K562 (cell line): Measurements from ENCODE around the gene ATP5F1D. TPM values are rescaled to one million over a fixed set of nuclear protein-coding genes. Genes with fewer than 3 reads are reported as not detected.

Experiments used
- ARID2 ChIP-seq: fragments of 450-650 bp; IDR thresholded peaks from 2 replicates; pipeline ENCODE4 v1.6.1; 2017; ENCODE audit warnings: antibody characterized with exemption, mild to moderate bottlenecking
- CBFB ChIP-seq: sonication (generic); formaldehyde crosslinking; IDR thresholded peaks from 2 replicates; pipeline ENCODE4 v1.4.0; 2020; ENCODE audit warnings: mild to moderate bottlenecking, missing genetic modification reagents
- CXXC5 ChIP-seq: fragments of 250-450 bp; sonication (Bioruptor Pico); IDR thresholded peaks from 2 replicates; pipeline ENCODE4 v1.8.0; 2022; ENCODE audit warnings: inconsistent platforms, mild to moderate bottlenecking, moderate library complexity
- ESRRA ChIP-seq: fragments of 450-650 bp; IDR thresholded peaks from 2 replicates; pipeline ENCODE4 v1.6.1; 2014; ENCODE audit warnings: low read depth, mild to moderate bottlenecking, moderate library complexity, borderline replicate concordance
- HNRNPK ChIP-seq: fragments of 200-400 bp; formaldehyde crosslinking; IDR thresholded peaks from one replicate; pipeline ENCODE4 v1.6.1; 2018; ENCODE audit warnings: mild to moderate bottlenecking, low read depth, low read length; ENCODE audit not compliant: poor library complexity, severe bottlenecking
- KDM5B ChIP-seq: fragments of 200-600 bp; sonication (generic); IDR thresholded peaks from 2 replicates; pipeline ENCODE4 v1.6.1; 2012; ENCODE audit warnings: low read depth, mild to moderate bottlenecking, moderate library complexity, low read length, control low read depth, inconsistent platforms; ENCODE audit not compliant: insufficient replicate concordance
- MTA3 ChIP-seq: fragments of 450-650 bp; formaldehyde crosslinking; IDR thresholded peaks from 2 replicates; pipeline ENCODE4 v1.6.1; 2017; ENCODE audit warnings: mild to moderate bottlenecking, borderline replicate concordance
- RB1 ChIP-seq: fragments of 450-650 bp; IDR thresholded peaks from 2 replicates; pipeline ENCODE4 v1.6.1; 2017; ENCODE audit warnings: low read depth, mild to moderate bottlenecking
- TCF3 ChIP-seq: sonication (generic); formaldehyde crosslinking; IDR thresholded peaks from 2 replicates; pipeline ENCODE4 v1.4.0; 2020; ENCODE audit warnings: mild to moderate bottlenecking, missing genetic modification reagents
- TCF7 ChIP-seq: sonication (generic); IDR thresholded peaks from 2 replicates; pipeline ENCODE4 v1.6.1; 2016; ENCODE audit warnings: antibody characterized with exemption, borderline replicate concordance
- TCFL5 ChIP-seq: fragments of 250-450 bp; sonication (Bioruptor Pico); conservative IDR thresholded peaks from 2 replicates; pipeline ENCODE4 v1.6.1; 2021; ENCODE audit warnings: mild to moderate bottlenecking, moderate library complexity, matching md5 sums
- ZFP1 ChIP-seq: fragments of 450-650 bp; formaldehyde crosslinking; IDR thresholded peaks from 2 replicates; pipeline ENCODE4 v1.4.0; 2020; ENCODE audit warnings: mild to moderate bottlenecking, mixed read lengths
- ZNF24 ChIP-seq: fragments of 450-650 bp; IDR thresholded peaks from 2 replicates; pipeline ENCODE4 v1.6.1; 2016
- polyA plus RNA-seq, 8 experiments: library from polyadenylated mRNA; depleted of rRNA in 4 of 8; stranded (reverse) in 5 of 8; unstranded in 3 of 8; fragments of >200 nt; fragmentation: Nextera tagmentation in 2 of 8; fragmentation: Illumina TruSeq in 1 of 8; extraction: Ambion mirVana in 2 of 8; extraction: Trizol in 1 of 8; gene quantifications; 2 replicates each; pipeline versions ENCODE4 v1.2.1 to v1.2.3, GENCODE V29; 2011 to 2014; ENCODE audit warnings: inconsistent platforms in 1 of 8, missing spikeins in 1 of 8
- total RNA-seq, 7 experiments: library from RNA; depleted of rRNA in 6 of 7; stranded (reverse); fragments of >200 nt in 6 of 7; fragmentation: Illumina TruSeq in 2 of 7; extraction: Trizol in 2 of 7; gene quantifications; 2 replicates each; pipeline versions ENCODE4 v1.2.1 to v1.2.3, GENCODE V29; 2011 to 2021; ENCODE audit warnings: low replicate concordance in 1 of 7
- TF ChIP-seq, protein P1 (sequence below): fragments of 250-450 bp; sonication (Bioruptor Pico); IDR thresholded peaks from 2 replicates; pipeline ENCODE4 v1.4.0; 2020; ENCODE audit warnings: mild to moderate bottlenecking
- TF ChIP-seq, protein P2 (sequence below): sonication (generic); formaldehyde crosslinking; IDR thresholded peaks from 2 replicates; pipeline ENCODE4 v1.8.0; 2022; ENCODE audit warnings: missing genetic modification reagents, mild to moderate bottlenecking, borderline replicate concordance
- TF ChIP-seq, protein P3 (sequence below): fragments of 450-650 bp; IDR thresholded peaks from 2 replicates; pipeline ENCODE4 v1.6.1; 2014; ENCODE audit warnings: low read depth, mild to moderate bottlenecking, moderate library complexity, borderline replicate concordance
- TF ChIP-seq, protein P4 (sequence below): fragments of 450-650 bp; IDR thresholded peaks from 2 replicates; pipeline ENCODE4 v1.6.1; 2016; ENCODE audit warnings: antibody characterized with exemption
- TF ChIP-seq, protein P5 (sequence below), 2 experiments: IDR thresholded peaks; 2 replicates each; pipeline ENCODE4 v1.6.1; 2012; ENCODE audit warnings: improper control_type of control experiment in 2 of 2, low read depth in 2 of 2, low read length in 2 of 2, borderline replicate concordance in 1 of 2

The ATP5F1D gene
- total and polyA plus RNA-seq, 9 of the 15 experiments (the other 6 are each of a cell fraction or from before 2014, with no cell fraction given) = 3.9 to 409 (median 36.8) TPM

DNA sequence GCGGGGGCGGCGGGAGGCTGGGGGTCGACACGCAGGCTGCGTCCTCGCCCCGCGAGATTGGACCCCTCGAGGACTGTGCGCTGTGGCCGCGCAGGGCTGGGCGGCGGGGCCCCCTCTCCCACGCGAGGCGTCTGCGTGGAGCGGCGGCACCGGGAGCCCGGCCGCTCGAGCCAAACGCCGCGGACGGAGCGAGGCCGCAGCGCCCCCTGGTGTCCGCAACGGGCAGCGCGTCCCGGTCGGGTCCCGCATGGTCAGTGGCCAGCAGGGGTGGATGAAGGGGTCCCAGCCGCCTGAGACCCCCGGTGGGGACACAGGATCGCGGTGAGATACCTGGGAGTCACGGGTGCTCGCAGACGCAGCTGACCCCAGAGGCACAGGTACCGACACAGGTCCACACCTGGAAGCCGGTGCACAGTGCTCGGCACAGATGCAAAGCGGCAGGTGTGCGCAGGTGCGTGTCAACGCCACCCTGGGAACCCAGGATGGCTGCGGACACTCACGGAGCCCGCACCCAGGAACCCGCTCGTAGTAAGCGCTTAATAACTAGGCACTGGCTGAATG, 25.4 kb downstream of the ATP5F1D start (continued):
- TF ChIP-seq, protein P1, sequence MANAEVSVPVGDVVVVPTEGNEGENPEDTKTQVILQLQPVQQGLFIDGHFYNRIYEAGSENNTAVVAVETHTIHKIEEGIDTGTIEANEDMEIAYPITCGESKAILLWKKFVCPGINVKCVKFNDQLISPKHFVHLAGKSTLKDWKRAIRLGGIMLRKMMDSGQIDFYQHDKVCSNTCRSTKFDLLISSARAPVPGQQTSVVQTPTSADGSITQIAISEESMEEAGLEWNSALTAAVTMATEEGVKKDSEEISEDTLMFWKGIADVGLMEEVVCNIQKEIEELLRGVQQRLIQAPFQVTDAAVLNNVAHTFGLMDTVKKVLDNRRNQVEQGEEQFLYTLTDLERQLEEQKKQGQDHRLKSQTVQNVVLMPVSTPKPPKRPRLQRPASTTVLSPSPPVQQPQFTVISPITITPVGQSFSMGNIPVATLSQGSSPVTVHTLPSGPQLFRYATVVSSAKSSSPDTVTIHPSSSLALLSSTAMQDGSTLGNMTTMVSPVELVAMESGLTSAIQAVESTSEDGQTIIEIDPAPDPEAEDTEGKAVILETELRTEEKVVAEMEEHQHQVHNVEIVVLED = peak; percentile 63
- TF ChIP-seq TCF3 (no peak), HNRNPK (no peak), ARID2 (0 out of 2 replicates have a peak, but pooled peaks have one; percentile 51), TCF7 (peak; percentile 17; the same call in 1 of the 2 replicates), KDM5B (no peak), RB1 (peak; percentile 86), CXXC5 (peak; percentile 85), CBFB (CRISPR knock-in tag) (no peak), ZNF24 (no peak; the same call in 1 of the 2 replicates), MTA3 (peak; percentile 86), ESRRA (peak; percentile 42), ZFP1 (CRISPR knock-in tag) (no peak), TCFL5 (CRISPR knock-in tag) (no peak)
- TF ChIP-seq, protein P2, sequence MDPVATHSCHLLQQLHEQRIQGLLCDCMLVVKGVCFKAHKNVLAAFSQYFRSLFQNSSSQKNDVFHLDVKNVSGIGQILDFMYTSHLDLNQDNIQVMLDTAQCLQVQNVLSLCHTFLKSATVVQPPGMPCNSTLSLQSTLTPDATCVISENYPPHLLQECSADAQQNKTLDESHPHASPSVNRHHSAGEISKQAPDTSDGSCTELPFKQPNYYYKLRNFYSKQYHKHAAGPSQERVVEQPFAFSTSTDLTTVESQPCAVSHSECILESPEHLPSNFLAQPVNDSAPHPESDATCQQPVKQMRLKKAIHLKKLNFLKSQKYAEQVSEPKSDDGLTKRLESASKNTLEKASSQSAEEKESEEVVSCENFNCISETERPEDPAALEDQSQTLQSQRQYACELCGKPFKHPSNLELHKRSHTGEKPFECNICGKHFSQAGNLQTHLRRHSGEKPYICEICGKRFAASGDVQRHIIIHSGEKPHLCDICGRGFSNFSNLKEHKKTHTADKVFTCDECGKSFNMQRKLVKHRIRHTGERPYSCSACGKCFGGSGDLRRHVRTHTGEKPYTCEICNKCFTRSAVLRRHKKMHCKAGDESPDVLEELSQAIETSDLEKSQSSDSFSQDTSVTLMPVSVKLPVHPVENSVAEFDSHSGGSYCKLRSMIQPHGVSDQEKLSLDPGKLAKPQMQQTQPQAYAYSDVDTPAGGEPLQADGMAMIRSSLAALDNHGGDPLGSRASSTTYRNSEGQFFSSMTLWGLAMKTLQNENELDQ = no peak
- TF ChIP-seq, protein P3, sequence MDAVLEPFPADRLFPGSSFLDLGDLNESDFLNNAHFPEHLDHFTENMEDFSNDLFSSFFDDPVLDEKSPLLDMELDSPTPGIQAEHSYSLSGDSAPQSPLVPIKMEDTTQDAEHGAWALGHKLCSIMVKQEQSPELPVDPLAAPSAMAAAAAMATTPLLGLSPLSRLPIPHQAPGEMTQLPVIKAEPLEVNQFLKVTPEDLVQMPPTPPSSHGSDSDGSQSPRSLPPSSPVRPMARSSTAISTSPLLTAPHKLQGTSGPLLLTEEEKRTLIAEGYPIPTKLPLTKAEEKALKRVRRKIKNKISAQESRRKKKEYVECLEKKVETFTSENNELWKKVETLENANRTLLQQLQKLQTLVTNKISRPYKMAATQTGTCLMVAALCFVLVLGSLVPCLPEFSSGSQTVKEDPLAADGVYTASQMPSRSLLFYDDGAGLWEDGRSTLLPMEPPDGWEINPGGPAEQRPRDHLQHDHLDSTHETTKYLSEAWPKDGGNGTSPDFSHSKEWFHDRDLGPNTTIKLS = peak; percentile 38; the same call in 1 of the 2 replicates
- TF ChIP-seq, protein P4, sequence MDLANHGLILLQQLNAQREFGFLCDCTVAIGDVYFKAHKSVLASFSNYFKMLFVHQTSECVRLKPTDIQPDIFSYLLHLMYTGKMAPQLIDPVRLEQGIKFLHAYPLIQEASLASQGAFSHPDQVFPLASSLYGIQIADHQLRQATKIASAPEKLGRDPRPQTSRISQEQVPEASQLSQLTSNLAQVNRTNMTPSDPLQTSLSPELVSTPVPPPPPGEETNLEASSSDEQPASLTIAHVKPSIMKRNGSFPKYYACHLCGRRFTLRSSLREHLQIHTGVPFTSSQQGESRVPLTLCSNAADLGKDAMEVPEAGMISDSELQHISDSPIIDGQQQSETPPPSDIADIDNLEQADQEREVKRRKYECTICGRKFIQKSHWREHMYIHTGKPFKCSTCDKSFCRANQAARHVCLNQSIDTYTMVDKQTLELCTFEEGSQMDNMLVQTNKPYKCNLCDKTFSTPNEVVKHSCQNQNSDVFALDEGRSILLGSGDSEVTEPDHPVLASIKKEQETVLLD = peak; percentile 57; the same call in 1 of the 2 replicates
- TF ChIP-seq, protein P5, sequence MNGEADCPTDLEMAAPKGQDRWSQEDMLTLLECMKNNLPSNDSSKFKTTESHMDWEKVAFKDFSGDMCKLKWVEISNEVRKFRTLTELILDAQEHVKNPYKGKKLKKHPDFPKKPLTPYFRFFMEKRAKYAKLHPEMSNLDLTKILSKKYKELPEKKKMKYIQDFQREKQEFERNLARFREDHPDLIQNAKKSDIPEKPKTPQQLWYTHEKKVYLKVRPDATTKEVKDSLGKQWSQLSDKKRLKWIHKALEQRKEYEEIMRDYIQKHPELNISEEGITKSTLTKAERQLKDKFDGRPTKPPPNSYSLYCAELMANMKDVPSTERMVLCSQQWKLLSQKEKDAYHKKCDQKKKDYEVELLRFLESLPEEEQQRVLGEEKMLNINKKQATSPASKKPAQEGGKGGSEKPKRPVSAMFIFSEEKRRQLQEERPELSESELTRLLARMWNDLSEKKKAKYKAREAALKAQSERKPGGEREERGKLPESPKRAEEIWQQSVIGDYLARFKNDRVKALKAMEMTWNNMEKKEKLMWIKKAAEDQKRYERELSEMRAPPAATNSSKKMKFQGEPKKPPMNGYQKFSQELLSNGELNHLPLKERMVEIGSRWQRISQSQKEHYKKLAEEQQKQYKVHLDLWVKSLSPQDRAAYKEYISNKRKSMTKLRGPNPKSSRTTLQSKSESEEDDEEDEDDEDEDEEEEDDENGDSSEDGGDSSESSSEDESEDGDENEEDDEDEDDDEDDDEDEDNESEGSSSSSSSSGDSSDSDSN (IDR thresholded peaks at IDR 0.05; ENCODE audit: borderline replicate concordance in 1 of 2, low read depth in 2 of 2, low read length in 2 of 2) = 0 out of 4 replicates have a peak, but pooled peaks of 1 of the 2 experiments have one; percentile 29
